Measurements from ENCODE around the gene MRPL44. TPM values are rescaled to one million over a fixed set of nuclear protein-coding genes. Genes with fewer than 3 reads are reported as not detected.

Gene MRPL44
- total and polyA plus RNA-seq, 2 of the 13 experiments (the other 11 are each of a cell fraction or from before 2014, with no cell fraction given): 38.4 to 78.0 TPM

- TF ChIP-seq ZNF318 (CRISPR knock-in tag; IDR thresholded peaks at IDR 0.05): no peak
- TF ChIP-seq TARDBP (CRISPR knock-in tag; IDR thresholded peaks at IDR 0.05): no peak; the same call in 1 of the 2 replicates
- no peak for TF ChIP-seq ZFP36L2 (CRISPR knock-in tag; IDR thresholded peaks at IDR 0.05)
- peak; percentile 34; the same call in 1 of the 2 replicates for TF ChIP-seq ARID4A (CRISPR knock-in tag; IDR thresholded peaks at IDR 0.05; ENCODE audit: borderline replicate concordance)
- TF ChIP-seq TERF1 (CRISPR knock-in tag; IDR thresholded peaks at IDR 0.05): no peak
- TF ChIP-seq ONECUT2 (CRISPR knock-in tag; IDR thresholded peaks at IDR 0.05): no peak
- TF ChIP-seq HMG20A (CRISPR knock-in tag; IDR thresholded peaks at IDR 0.05; ENCODE audit: borderline replicate concordance): peak; percentile 60; the same call in 1 of the 2 replicates
- 0 out of 2 replicates have a peak, but pooled peaks have one; percentile 35 for TF ChIP-seq ZNF317 (CRISPR knock-in tag; IDR thresholded peaks at IDR 0.05)
- peak; percentile 73; the same call in 1 of the 2 replicates for TF ChIP-seq ZNF292 (CRISPR knock-in tag; IDR thresholded peaks at IDR 0.05; ENCODE audit: borderline replicate concordance, low read depth)
- no peak for TF ChIP-seq ZNF740 (CRISPR knock-in tag; IDR thresholded peaks at IDR 0.05)
- TF ChIP-seq GATAD2A (CRISPR knock-in tag; IDR thresholded peaks at IDR 0.05): peak; percentile 65
- TF ChIP-seq ZFP36L1 (CRISPR knock-in tag; IDR thresholded peaks at IDR 0.05): 0 out of 2 replicates have a peak, but pooled peaks have one; percentile 38
- TF ChIP-seq ZSCAN12 (CRISPR knock-in tag; IDR thresholded peaks at IDR 0.05): no peak
- TF ChIP-seq CHD2 (IDR thresholded peaks at IDR 0.05; ENCODE audit: low read depth, low read length): no peak
- no peak for TF ChIP-seq HOXA5 (CRISPR knock-in tag; IDR thresholded peaks at IDR 0.05)
- peak; percentile 39; the same call in 1 of the 2 replicates for TF ChIP-seq SOX5 (CRISPR knock-in tag; IDR thresholded peaks at IDR 0.05; ENCODE audit: borderline replicate concordance)
These were observed 15.4 kb downstream of the MRPL44 start (continued) for GRCh38 chr2:223972656-223973102.

Data from HepG2 (cell line).